ENCODE data around the gene CCL15.

DNA sequence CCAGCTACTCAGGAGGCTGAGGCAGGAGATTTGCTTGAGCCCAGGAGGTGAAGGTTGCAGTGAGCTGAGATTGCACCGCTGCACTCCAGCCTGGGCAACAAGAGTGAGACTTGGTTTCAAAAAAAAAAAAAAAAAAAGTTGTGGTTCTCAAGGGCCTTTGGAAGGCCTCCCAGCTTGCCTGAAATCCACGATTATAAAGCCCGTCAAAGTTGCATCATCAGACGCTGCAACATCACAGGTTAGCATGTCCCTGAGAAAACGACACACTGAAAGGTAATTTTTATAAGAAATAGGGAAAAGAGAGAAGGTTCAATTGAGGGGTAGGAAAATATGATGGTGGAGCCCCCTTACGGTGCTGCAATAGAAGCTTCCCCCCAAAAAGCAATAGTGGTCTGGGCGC, 53.3 kb downstream of the CCL15 start:
- TF ChIP-seq ATF3 (IDR thresholded peaks at IDR 0.05) = no peak
- no peak for TF ChIP-seq MAX (IDR thresholded peaks at IDR 0.05)
- no peak for TF ChIP-seq CTCF (IDR thresholded peaks at IDR 0.05; ENCODE audit: low read depth, low read length, missing input control)
- no peak for TF ChIP-seq GABPA (IDR thresholded peaks at IDR 0.05 in 1 of 2, conservative IDR thresholded peaks at IDR 0.05 in 1 of 2)
- TF ChIP-seq FOXA1 (IDR thresholded peaks at IDR 0.05) = no peak
- no peak for TF ChIP-seq YY1 (IDR thresholded peaks at IDR 0.05)
- no peak for TF ChIP-seq REST (IDR thresholded peaks at IDR 0.05)
- no peak for TF ChIP-seq HNF4A (conservative IDR thresholded peaks at IDR 0.05)
